HepG2 (cell line): ENCODE data around the gene SEPHS2. TPM values are rescaled to one million over a fixed set of nuclear protein-coding genes. Genes with fewer than 3 reads are reported as not detected.

Experiments used
- ATF7-NPFF ChIP-seq: sonication (generic); formaldehyde crosslinking; IDR thresholded peaks from 2 replicates; pipeline ENCODE4 v1.8.1; 2023; ENCODE audit warnings: mild to moderate bottlenecking, low read depth, missing genetic modification reagents, moderate library complexity
- FOXA3 ChIP-seq: IDR thresholded peaks from 2 replicates; pipeline ENCODE4 v1.6.1; 2016; ENCODE audit warnings: missing genetic modification reagents, missing compliant biosample characterization
- GLI4 ChIP-seq: sonication (generic); formaldehyde crosslinking; IDR thresholded peaks from 2 replicates; pipeline ENCODE4 v1.5.1; 2020; ENCODE audit warnings: missing genetic modification reagents, mild to moderate bottlenecking, moderate library complexity, borderline replicate concordance
- PRPF4 ChIP-seq: fragments of 200-400 bp; formaldehyde crosslinking; IDR thresholded peaks from 2 replicates; pipeline ENCODE4 v1.6.1; 2016; ENCODE audit warnings: low read length, low read depth; ENCODE audit not compliant: poor library complexity, severe bottlenecking
- TBX2 ChIP-seq: sonication (generic); formaldehyde crosslinking; IDR thresholded peaks from 2 replicates; pipeline ENCODE4 v1.5.0; 2020; ENCODE audit warnings: missing genetic modification reagents, mild to moderate bottlenecking, borderline replicate concordance
- TOE1 ChIP-seq: sonication (generic); formaldehyde crosslinking; IDR thresholded peaks from 2 replicates; pipeline ENCODE4 v1.4.0; 2020; ENCODE audit warnings: mild to moderate bottlenecking, missing genetic modification reagents
- TOPORS ChIP-seq: sonication (generic); formaldehyde crosslinking; IDR thresholded peaks from 2 replicates; pipeline ENCODE4 v1.8.0; 2023; ENCODE audit warnings: mild to moderate bottlenecking, missing genetic modification reagents
- ZNF24 ChIP-seq: fragments of 450-650 bp; IDR thresholded peaks from 2 replicates; pipeline ENCODE4 v1.6.1; 2017; ENCODE audit warnings: antibody characterized with exemption, mild to moderate bottlenecking
- ZNF7 ChIP-seq: IDR thresholded peaks from 2 replicates; pipeline ENCODE4 v1.6.1; 2016; ENCODE audit warnings: missing biosample characterization, missing genetic modification reagents
- ZNF703 ChIP-seq: sonication (generic); formaldehyde crosslinking; IDR thresholded peaks from 2 replicates; pipeline ENCODE4 v1.5.1; 2020; ENCODE audit warnings: missing genetic modification reagents, mild to moderate bottlenecking, moderate library complexity, borderline replicate concordance
- ZNF773 ChIP-seq: sonication (generic); formaldehyde crosslinking; IDR thresholded peaks from 2 replicates; pipeline ENCODE4 v1.4.0; 2020; ENCODE audit warnings: missing genetic modification reagents, borderline replicate concordance
- ZNF775 ChIP-seq: sonication (generic); formaldehyde crosslinking; IDR thresholded peaks from 2 replicates; pipeline ENCODE4 v1.4.0; 2020; ENCODE audit warnings: missing genetic modification reagents, mild to moderate bottlenecking, moderate library complexity, borderline replicate concordance
- ZNF878 ChIP-seq: sonication (generic); formaldehyde crosslinking; IDR thresholded peaks from 2 replicates; pipeline ENCODE4 v1.8.1; 2023; ENCODE audit warnings: mild to moderate bottlenecking, missing genetic modification reagents, moderate library complexity
- ZSCAN29 ChIP-seq: sonication (generic); formaldehyde crosslinking; conservative IDR thresholded peaks from 2 replicates; pipeline ENCODE4 v1.4.0; 2020; ENCODE audit warnings: mild to moderate bottlenecking, missing genetic modification reagents
- polyA plus RNA-seq, 8 experiments: library from polyadenylated mRNA; depleted of rRNA in 3 of 8; stranded (reverse) in 7 of 8; unstranded in 1 of 8; fragments of >200 nt; fragmentation: Illumina TruSeq in 4 of 8; extraction: Trizol in 4 of 8; gene quantifications; 2 replicates each; pipeline versions ENCODE4 v1.2.1 to v1.2.3, GENCODE V29; 2011 to 2016; ENCODE audit warnings: low read depth in 4 of 8, missing spikeins in 1 of 8, mixed read lengths in 1 of 8; ENCODE audit not compliant: insufficient read depth in 1 of 8
- total RNA-seq, 5 experiments: library from RNA; depleted of rRNA; stranded (reverse); fragments of >200 nt; fragmentation: Illumina TruSeq; extraction: Trizol; gene quantifications; 2 replicates each; pipeline ENCODE4 v1.2.3, GENCODE V29; 2016; ENCODE audit warnings: low read depth in 1 of 5
- TF ChIP-seq, protein P1 (sequence below): sonication (generic); formaldehyde crosslinking; IDR thresholded peaks from 2 replicates; pipeline ENCODE4 v1.5.0; 2020; ENCODE audit warnings: missing genetic modification reagents
- TF ChIP-seq, protein P2 (sequence below): sonication (generic); formaldehyde crosslinking; IDR thresholded peaks from 2 replicates; pipeline ENCODE4 v1.5.0; 2020; ENCODE audit warnings: mild to moderate bottlenecking, missing genetic modification reagents, borderline replicate concordance
- TF ChIP-seq, protein P3 (sequence below): sonication (generic); formaldehyde crosslinking; conservative IDR thresholded peaks from 2 replicates; pipeline ENCODE4 v1.8.0; 2022; ENCODE audit warnings: low read depth, missing genetic modification reagents
- TF ChIP-seq, protein P4 (sequence below), 2 experiments: IDR thresholded peaks; 2 replicates each; pipeline ENCODE4 v1.6.1; 2011 to 2012; ENCODE audit warnings: low read length in 2 of 2, borderline replicate concordance in 1 of 2, low read depth in 1 of 2, mild to moderate bottlenecking in 1 of 2, moderate library complexity in 1 of 2

The SEPHS2 gene
- total and polyA plus RNA-seq, 2 of the 13 experiments (the other 11 are each of a cell fraction or from before 2014, with no cell fraction given) = 20.7 to 127 TPM

DNA sequence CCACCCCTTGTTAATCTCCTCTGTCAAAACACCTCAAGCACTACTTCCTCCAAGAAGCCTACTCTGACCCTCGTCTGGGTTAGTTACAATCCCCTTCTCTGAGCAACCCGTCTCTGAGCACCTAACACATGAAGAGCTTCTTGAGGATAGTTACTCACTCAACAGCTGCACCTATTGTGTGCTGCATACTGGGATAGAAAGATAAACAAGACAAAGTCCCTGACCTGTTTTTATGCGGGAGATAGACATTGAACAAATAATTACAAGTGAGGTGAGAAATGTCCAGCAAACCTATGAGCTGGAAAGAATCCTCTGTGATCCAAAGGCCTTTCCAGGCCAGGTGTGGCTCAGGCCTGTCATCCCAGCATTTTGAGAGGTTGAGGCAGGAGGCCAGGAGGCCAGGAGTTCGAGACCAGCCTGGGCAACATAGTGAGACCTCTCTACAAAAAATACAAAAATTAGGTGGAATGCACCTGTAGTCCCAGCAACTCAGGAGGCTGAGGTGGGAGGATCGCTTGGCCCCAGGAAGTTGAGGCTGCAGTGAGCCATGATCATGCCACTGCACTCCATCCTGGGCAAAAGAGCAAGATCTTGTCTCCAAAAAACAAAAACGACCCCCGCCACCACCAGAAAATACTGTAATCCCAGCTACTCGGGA is 43.8 kb downstream of the SEPHS2 start (continued):
- TF ChIP-seq, protein P1, sequence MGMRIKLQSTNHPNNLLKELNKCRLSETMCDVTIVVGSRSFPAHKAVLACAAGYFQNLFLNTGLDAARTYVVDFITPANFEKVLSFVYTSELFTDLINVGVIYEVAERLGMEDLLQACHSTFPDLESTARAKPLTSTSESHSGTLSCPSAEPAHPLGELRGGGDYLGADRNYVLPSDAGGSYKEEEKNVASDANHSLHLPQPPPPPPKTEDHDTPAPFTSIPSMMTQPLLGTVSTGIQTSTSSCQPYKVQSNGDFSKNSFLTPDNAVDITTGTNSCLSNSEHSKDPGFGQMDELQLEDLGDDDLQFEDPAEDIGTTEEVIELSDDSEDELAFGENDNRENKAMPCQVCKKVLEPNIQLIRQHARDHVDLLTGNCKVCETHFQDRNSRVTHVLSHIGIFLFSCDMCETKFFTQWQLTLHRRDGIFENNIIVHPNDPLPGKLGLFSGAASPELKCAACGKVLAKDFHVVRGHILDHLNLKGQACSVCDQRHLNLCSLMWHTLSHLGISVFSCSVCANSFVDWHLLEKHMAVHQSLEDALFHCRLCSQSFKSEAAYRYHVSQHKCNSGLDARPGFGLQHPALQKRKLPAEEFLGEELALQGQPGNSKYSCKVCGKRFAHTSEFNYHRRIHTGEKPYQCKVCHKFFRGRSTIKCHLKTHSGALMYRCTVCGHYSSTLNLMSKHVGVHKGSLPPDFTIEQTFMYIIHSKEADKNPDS (CRISPR knock-in tag) = peak; percentile 69; the same call in 1 of the 2 replicates
- no peak for TF ChIP-seq ZNF775 (CRISPR knock-in tag)
- TF ChIP-seq ZNF773 (CRISPR knock-in tag) = no peak
- TF ChIP-seq, protein P2, sequence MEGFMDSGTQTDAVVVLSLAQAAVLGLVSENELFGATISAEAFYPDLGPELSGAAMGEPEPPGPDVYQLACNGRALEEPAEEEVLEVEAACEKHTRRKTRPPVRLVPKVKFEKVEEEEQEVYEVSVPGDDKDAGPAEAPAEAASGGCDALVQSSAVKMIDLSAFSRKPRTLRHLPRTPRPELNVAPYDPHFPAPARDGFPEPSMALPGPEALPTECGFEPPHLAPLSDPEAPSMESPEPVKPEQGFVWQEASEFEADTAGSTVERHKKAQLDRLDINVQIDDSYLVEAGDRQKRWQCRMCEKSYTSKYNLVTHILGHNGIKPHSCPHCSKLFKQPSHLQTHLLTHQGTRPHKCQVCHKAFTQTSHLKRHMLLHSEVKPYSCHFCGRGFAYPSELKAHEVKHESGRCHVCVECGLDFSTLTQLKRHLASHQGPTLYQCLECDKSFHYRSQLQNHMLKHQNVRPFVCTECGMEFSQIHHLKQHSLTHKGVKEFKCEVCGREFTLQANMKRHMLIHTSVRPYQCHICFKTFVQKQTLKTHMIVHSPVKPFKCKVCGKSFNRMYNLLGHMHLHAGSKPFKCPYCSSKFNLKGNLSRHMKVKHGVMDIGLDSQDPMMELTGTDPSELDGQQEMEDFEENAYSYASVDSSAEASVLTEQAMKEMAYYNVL (CRISPR knock-in tag) = no peak
- peak; percentile 66; the same call in 1 of the 2 replicates for TF ChIP-seq ZSCAN29
- TF ChIP-seq TOPORS (CRISPR knock-in tag) = no peak
- TF ChIP-seq ATF7-NPFF (CRISPR knock-in tag) = no peak
- TF ChIP-seq ZNF703 (CRISPR knock-in tag) = 0 out of 2 replicates have a peak, but pooled peaks have one; percentile 44
- TF ChIP-seq TOE1 (CRISPR knock-in tag) = peak; percentile 65; the same call in 1 of the 2 replicates
- no peak; the same call in 1 of the 2 replicates for TF ChIP-seq ZNF878 (CRISPR knock-in tag)
- TF ChIP-seq, protein P3, sequence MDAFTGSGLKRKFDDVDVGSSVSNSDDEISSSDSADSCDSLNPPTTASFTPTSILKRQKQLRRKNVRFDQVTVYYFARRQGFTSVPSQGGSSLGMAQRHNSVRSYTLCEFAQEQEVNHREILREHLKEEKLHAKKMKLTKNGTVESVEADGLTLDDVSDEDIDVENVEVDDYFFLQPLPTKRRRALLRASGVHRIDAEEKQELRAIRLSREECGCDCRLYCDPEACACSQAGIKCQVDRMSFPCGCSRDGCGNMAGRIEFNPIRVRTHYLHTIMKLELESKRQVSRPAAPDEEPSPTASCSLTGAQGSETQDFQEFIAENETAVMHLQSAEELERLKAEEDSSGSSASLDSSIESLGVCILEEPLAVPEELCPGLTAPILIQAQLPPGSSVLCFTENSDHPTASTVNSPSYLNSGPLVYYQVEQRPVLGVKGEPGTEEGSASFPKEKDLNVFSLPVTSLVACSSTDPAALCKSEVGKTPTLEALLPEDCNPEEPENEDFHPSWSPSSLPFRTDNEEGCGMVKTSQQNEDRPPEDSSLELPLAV (CRISPR knock-in tag) = no peak
- peak; percentile 96 for TF ChIP-seq FOXA3 (CRISPR knock-in tag)
- peak; percentile 71 for TF ChIP-seq PRPF4
- peak; percentile 94 for TF ChIP-seq TBX2 (CRISPR knock-in tag)
- TF ChIP-seq ZNF7 = peak; percentile 26; the same call in 1 of the 2 replicates
- TF ChIP-seq GLI4 (CRISPR knock-in tag) = peak; percentile 21
- peak; percentile 82; the same call in 1 of the 2 replicates for TF ChIP-seq ZNF24
- TF ChIP-seq, protein P4, sequence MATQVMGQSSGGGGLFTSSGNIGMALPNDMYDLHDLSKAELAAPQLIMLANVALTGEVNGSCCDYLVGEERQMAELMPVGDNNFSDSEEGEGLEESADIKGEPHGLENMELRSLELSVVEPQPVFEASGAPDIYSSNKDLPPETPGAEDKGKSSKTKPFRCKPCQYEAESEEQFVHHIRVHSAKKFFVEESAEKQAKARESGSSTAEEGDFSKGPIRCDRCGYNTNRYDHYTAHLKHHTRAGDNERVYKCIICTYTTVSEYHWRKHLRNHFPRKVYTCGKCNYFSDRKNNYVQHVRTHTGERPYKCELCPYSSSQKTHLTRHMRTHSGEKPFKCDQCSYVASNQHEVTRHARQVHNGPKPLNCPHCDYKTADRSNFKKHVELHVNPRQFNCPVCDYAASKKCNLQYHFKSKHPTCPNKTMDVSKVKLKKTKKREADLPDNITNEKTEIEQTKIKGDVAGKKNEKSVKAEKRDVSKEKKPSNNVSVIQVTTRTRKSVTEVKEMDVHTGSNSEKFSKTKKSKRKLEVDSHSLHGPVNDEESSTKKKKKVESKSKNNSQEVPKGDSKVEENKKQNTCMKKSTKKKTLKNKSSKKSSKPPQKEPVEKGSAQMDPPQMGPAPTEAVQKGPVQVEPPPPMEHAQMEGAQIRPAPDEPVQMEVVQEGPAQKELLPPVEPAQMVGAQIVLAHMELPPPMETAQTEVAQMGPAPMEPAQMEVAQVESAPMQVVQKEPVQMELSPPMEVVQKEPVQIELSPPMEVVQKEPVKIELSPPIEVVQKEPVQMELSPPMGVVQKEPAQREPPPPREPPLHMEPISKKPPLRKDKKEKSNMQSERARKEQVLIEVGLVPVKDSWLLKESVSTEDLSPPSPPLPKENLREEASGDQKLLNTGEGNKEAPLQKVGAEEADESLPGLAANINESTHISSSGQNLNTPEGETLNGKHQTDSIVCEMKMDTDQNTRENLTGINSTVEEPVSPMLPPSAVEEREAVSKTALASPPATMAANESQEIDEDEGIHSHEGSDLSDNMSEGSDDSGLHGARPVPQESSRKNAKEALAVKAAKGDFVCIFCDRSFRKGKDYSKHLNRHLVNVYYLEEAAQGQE (IDR thresholded peaks at IDR 0.05; ENCODE audit: borderline replicate concordance in 1 of 2, low read depth in 1 of 2, low read length in 2 of 2) = peak in 1 of 2 experiments; percentile 14; a peak in 1 of 4 replicates
